ENCODE data around the gene ATP6V1D.

Gene ATP6V1D

GRCh38 chr14:67371247-67372148 lies 11.9 kb upstream of the ATP6V1D start:
- DNase-seq (ENCODE audit: low read depth): no peak
- no peak overlapping the region for H3K4me3 ChIP-seq (ENCODE audit: control insufficient read depth, low read depth, low read length)
- TF ChIP-seq CTCF (IDR thresholded peaks at IDR 0.05; ENCODE audit: control insufficient read depth, insufficient read depth, low read depth, low read length, missing control alignments): no peak

GRCh38 chr14:67370830-67371229 lies 11.2 kb upstream of the ATP6V1D start:
- H3K4me3 ChIP-seq (ENCODE audit: control insufficient read depth, low read depth, low read length): no peak overlapping the region
- TF ChIP-seq CTCF (IDR thresholded peaks at IDR 0.05; ENCODE audit: control insufficient read depth, insufficient read depth, low read depth, low read length, missing control alignments): no peak
- no peak for DNase-seq (ENCODE audit: low read depth)

GRCh38 chr14:67365476-67365875 lies 5.9 kb upstream of the ATP6V1D start:
- TF ChIP-seq CTCF (IDR thresholded peaks at IDR 0.05; ENCODE audit: control insufficient read depth, insufficient read depth, low read depth, low read length, missing control alignments): no peak
- no peak for DNase-seq (ENCODE audit: low read depth)
- H3K4me3 ChIP-seq (ENCODE audit: control insufficient read depth, low read depth, low read length): no peak overlapping the region

- no peak for TF ChIP-seq CTCF (IDR thresholded peaks at IDR 0.05; ENCODE audit: control insufficient read depth, insufficient read depth, low read depth, low read length, missing control alignments)
- H3K4me3 ChIP-seq (ENCODE audit: control insufficient read depth, low read depth, low read length): peak overlapping the region; percentile 70
- no peak for DNase-seq (ENCODE audit: low read depth)
Measured at GRCh38 chr14:67360470-67361206, 1.0 kb upstream of the ATP6V1D start.

GRCh38 chr14:67358924-67359774 lies 455 bp downstream of the ATP6V1D start:
- peak overlapping the region; percentile 70 for H3K4me3 ChIP-seq (ENCODE audit: control insufficient read depth, low read depth, low read length)
- TF ChIP-seq CTCF (IDR thresholded peaks at IDR 0.05; ENCODE audit: control insufficient read depth, insufficient read depth, low read depth, low read length, missing control alignments): no peak
- no peak for DNase-seq (ENCODE audit: low read depth)

GRCh38 chr14:67357969-67358354 lies 1.6 kb downstream of the ATP6V1D start:
- no peak for DNase-seq (ENCODE audit: low read depth)
- H3K4me3 ChIP-seq (ENCODE audit: control insufficient read depth, low read depth, low read length): peak overlapping the region; percentile 70
- TF ChIP-seq CTCF (IDR thresholded peaks at IDR 0.05; ENCODE audit: control insufficient read depth, insufficient read depth, low read depth, low read length, missing control alignments): no peak

Measured in AG09309 (cell line).